Thoracic aorta (tissue), 2 donors: ENCODE results near the gene NES. TPM values are rescaled to one million over a fixed set of nuclear protein-coding genes. Genes with fewer than 3 reads are reported as not detected.

ENCODE experiments used
- ATAC-seq: fragments of 150-250 bp; one replicate; pipeline ENCODE4 v1.8.0; 2017; ENCODE audit warnings: low read depth; ENCODE audit not compliant: insufficient number of reproducible peaks, low FRiP score
- DNase-seq: peaks from one replicate; pipeline ENCODE4 v3.0.0-alpha.2; 2020; ENCODE audit warnings: low spot score
- H3K27ac ChIP-seq, 2 donors: fragments of 200-600 bp; sonication (generic); 1 replicate in 1 of 2; 2 replicates in 1 of 2; pipeline ENCODE4 v1.5.1; 2016; ENCODE audit warnings: mild to moderate bottlenecking in 2 of 2, moderate library complexity in 2 of 2
- H3K27me3 ChIP-seq: fragments of 200-600 bp; sonication (generic); replicated peaks from 2 replicates; pipeline ENCODE4 v1.6.0; 2016; ENCODE audit warnings: mild to moderate bottlenecking; ENCODE audit not compliant: insufficient read depth
- H3K36me3 ChIP-seq: fragments of 200-600 bp; sonication (generic); one replicate; pipeline ENCODE4 v1.5.1; 2016
- H3K4me1 ChIP-seq, 2 donors: fragments of 200-600 bp; sonication (generic); 1 replicate in 1 of 2; 2 replicates in 1 of 2; pipeline versions ENCODE4 v1.5.1 to v1.6.0; 2016; ENCODE audit warnings: low read depth in 2 of 2, mild to moderate bottlenecking in 1 of 2; ENCODE audit not compliant: control insufficient read depth in 1 of 2
- H3K4me3 ChIP-seq: fragments of 200-600 bp; sonication (generic); 2 replicates; pipeline ENCODE4 v1.5.1; 2016; ENCODE audit warnings: mild to moderate bottlenecking
- H3K9me3 ChIP-seq: fragments of 200-600 bp; sonication (generic); 2 replicates; pipeline ENCODE4 v1.5.1; 2016
- total RNA-seq, 2 donors: library from RNA; depleted of rRNA; stranded (reverse); fragments of >200 nt; gene quantifications; one replicate each; pipeline versions ENCODE4 v1.1.0 to v1.2.3, GENCODE V29; 2016
- TF ChIP-seq, protein P1 (sequence below): fragments of 200-600 bp; sonication (generic); IDR thresholded peaks from one replicate; pipeline ENCODE4 v1.5.1; 2019; ENCODE audit warnings: antibody characterized with exemption

The NES gene, protein sequence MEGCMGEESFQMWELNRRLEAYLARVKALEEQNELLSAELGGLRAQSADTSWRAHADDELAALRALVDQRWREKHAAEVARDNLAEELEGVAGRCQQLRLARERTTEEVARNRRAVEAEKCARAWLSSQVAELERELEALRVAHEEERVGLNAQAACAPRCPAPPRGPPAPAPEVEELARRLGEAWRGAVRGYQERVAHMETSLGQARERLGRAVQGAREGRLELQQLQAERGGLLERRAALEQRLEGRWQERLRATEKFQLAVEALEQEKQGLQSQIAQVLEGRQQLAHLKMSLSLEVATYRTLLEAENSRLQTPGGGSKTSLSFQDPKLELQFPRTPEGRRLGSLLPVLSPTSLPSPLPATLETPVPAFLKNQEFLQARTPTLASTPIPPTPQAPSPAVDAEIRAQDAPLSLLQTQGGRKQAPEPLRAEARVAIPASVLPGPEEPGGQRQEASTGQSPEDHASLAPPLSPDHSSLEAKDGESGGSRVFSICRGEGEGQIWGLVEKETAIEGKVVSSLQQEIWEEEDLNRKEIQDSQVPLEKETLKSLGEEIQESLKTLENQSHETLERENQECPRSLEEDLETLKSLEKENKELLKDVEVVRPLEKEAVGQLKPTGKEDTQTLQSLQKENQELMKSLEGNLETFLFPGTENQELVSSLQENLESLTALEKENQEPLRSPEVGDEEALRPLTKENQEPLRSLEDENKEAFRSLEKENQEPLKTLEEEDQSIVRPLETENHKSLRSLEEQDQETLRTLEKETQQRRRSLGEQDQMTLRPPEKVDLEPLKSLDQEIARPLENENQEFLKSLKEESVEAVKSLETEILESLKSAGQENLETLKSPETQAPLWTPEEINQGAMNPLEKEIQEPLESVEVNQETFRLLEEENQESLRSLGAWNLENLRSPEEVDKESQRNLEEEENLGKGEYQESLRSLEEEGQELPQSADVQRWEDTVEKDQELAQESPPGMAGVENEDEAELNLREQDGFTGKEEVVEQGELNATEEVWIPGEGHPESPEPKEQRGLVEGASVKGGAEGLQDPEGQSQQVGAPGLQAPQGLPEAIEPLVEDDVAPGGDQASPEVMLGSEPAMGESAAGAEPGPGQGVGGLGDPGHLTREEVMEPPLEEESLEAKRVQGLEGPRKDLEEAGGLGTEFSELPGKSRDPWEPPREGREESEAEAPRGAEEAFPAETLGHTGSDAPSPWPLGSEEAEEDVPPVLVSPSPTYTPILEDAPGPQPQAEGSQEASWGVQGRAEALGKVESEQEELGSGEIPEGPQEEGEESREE (N-terminal part only)
- 10 to 100 TPM; 30.6 to 30.9 TPM for total RNA-seq

DNA sequence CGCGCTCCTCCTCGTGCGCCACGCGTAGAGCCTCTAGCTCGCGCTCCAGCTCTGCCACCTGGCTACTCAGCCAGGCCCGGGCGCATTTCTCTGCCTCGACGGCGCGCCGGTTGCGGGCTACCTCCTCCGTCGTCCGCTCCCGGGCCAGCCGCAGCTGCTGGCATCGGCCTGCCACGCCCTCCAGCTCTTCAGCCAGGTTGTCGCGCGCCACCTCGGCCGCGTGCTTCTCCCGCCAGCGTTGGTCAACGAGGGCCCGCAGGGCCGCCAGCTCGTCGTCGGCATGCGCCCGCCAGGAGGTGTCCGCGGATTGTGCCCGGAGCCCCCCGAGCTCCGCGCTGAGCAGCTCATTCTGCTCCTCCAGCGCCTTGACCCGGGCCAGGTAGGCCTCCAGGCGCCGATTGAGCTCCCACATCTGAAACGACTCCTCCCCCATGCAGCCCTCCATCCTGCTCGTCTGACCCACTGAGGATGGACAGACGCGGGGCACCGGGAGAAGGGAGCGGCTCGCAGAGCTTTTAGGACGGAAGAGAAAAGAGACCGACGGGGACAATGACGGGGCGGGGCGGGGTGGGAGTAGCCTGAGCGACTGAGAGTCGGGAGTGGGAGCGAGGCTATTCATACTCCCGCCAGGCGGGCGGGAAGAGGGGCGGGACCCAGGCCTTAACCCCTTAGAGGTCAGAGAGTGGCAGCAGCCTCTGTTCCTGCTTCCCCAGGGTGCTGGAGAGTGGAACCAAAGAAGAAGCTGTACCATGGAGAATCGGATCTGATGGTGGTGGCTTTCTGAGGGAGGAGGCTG, at the start of gene NES:
Gene NES (minus strand): TSS at position 588 of the 796 bp plus-strand sequence. CDS start 143 bp downstream, at position 445.
- Histone ChIP-seq H3K4me3 (peak within 1 kb of the TSS; percentile 78), H3K36me3 (peaks cover 4% of the 10 kb centered on the region), H3K4me1 (peaks cover 12 to 39% of the 10 kb centered on the region in 2 donors), H3K9me3 (no peaks in the 10 kb centered on the region), H3K27ac (peak within 1 kb of the TSS; percentile 52 to 73), H3K27me3 (no peaks in the 10 kb centered on the region)
- DNase-seq (no peak), ATAC-seq (no peak)
- TF ChIP-seq, protein P1, sequence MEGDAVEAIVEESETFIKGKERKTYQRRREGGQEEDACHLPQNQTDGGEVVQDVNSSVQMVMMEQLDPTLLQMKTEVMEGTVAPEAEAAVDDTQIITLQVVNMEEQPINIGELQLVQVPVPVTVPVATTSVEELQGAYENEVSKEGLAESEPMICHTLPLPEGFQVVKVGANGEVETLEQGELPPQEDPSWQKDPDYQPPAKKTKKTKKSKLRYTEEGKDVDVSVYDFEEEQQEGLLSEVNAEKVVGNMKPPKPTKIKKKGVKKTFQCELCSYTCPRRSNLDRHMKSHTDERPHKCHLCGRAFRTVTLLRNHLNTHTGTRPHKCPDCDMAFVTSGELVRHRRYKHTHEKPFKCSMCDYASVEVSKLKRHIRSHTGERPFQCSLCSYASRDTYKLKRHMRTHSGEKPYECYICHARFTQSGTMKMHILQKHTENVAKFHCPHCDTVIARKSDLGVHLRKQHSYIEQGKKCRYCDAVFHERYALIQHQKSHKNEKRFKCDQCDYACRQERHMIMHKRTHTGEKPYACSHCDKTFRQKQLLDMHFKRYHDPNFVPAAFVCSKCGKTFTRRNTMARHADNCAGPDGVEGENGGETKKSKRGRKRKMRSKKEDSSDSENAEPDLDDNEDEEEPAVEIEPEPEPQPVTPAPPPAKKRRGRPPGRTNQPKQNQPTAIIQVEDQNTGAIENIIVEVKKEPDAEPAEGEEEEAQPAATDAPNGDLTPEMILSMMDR = no peak

DNA sequence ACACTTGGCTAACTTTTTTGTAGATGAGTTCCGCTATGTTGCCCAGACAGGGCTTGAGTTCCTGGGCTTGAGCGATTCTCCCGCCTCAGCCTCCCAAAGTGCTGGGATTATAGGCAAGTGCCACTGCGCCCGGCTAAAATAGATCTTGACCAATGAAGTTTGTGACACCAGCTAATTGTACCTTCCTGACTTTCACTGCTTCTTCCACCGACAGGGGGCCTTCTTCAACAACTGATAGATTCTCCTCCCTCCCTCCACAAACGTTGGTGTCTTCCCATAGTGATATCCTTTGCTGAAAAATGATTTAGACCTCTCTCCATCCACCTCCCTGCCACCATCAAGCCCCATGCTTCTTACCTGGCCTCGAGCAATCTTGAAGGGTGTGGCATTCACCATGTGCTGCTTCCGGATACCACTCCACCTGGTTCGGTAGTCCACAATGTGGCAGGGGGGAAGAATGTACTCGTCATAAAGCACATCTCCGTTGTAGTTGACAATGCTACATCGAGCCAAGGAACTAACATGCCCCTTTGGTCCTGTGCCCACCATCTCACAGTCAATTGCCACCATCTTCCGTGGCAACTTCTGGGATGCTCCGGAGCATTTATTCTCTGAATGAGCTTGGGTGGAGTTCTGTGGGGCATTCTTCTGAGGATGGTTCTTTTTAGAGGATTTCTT, 49.5 kb upstream of the NES start:
- ATAC-seq = no peak
- H3K36me3 ChIP-seq = peaks cover 25% of the 10 kb centered on the region
- DNase-seq = no peak
- H3K4me3 ChIP-seq = peak overlapping the region; percentile 80
- peaks cover 27 to 57% of the 10 kb centered on the region in 2 donors for H3K4me1 ChIP-seq
- no peak overlapping the region for H3K27ac ChIP-seq
- TF ChIP-seq, protein P1 = peak; percentile 36
- no peaks in the 10 kb centered on the region for H3K9me3 ChIP-seq
- no peaks in the 10 kb centered on the region for H3K27me3 ChIP-seq

DNA sequence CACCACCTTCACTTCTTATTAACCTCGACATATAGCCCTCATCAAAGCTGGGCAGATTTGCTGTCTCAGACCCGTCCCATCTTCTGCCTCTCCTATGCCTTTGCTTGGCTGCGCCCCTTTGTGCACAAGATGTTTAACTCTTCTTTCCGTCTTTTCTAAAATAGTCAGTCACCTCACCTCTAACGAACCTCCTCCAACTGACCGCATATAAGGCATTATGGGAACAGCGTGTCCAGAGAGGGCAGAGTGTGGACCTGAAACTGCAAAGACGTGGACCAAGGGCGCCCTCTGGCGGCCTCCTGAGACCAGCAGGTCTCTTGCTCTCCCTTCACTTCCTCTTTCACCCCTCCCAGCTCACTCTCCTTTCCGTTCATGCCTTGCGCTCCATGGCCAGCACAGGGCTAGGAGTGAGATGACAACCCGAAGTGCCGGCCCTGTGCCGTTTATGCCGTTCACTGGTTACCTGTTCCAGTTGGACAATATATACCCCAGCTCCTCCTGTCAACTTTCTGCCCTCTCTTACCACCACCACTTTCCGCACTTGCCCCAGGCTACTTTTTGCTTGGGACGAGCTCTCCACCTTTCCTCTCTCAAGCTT, 48.6 kb upstream of the NES start:
- Histone ChIP-seq H3K9me3 (no peaks in the 10 kb centered on the region), H3K36me3 (peaks cover 33% of the 10 kb centered on the region), H3K27ac (no peak overlapping the region), H3K4me1 (peaks cover 27 to 57% of the 10 kb centered on the region in 2 donors), H3K27me3 (no peaks in the 10 kb centered on the region), H3K4me3 (peak overlapping the region; percentile 80)
- peak; percentile 42 for ATAC-seq
- TF ChIP-seq, protein P1 = peak; percentile 90
- no peak for DNase-seq

DNA sequence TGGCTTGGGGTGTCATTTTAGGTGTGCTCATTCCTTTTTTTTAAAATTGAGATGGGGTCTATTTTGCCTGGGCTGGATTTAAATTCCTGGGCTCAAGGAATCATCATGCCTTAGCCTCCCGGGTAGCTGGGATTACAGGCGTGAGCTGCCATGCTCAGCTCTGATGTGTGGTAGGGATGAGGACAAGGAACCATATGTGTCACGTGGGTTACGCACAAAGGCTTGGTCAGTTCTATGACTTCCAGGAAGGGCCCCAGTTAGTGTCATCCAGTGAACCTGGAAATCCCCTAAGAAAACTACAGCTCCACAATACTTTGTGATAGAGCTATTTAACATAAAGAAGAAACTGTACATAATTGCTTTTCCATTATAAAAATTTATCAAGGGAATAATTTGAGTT, 44.3 kb upstream of the NES start:
- ATAC-seq = no peak
- H3K36me3 ChIP-seq = peaks cover 38% of the 10 kb centered on the region
- no peaks in the 10 kb centered on the region for H3K9me3 ChIP-seq
- TF ChIP-seq, protein P1 = no peak
- H3K4me1 ChIP-seq = peaks cover 16 to 28% of the 10 kb centered on the region in 2 donors
- H3K27me3 ChIP-seq = no peaks in the 10 kb centered on the region
- no peak for DNase-seq
- H3K27ac ChIP-seq = no peak overlapping the region
- H3K4me3 ChIP-seq = no peak overlapping the region
